Stimulated activated CD4-positive, alpha-beta T cell treated with anti-CD3 and anti-CD28 coated beads, Interleukin-2, amount 100 ng/mL, for 4 hours (primary cell): ENCODE measurements around the gene PLXNB2.

Experiments used
- DNase-seq: peaks from one replicate; pipeline ENCODE4 v3.0.0-alpha.2; 2020; ENCODE audit warnings: low read depth

Gene PLXNB2

GRCh38 chr22:50250555-50251476 is 56.6 kb downstream of the PLXNB2 start, which contains the start of gene HDAC10:
Gene HDAC10, minus strand, starts transcription at chr22:50251265. Its CDS starts 233 bp downstream, at chr22:50251032.
- peak; percentile 72 for DNase-seq

GRCh38 chr22:50250249-50250554 is 57.2 kb downstream of the PLXNB2 start:
- no peak for DNase-seq

GRCh38 chr22:50249341-50250248 is 57.9 kb downstream of the PLXNB2 start:
- no peak for DNase-seq

GRCh38 chr22:50248196-50249081 is 59.0 kb downstream of the PLXNB2 start:
- DNase-seq, result no peak

GRCh38 chr22:50247748-50248147 is 59.7 kb downstream of the PLXNB2 start:
- no peak for DNase-seq

- no peak for DNase-seq
These were observed 60.9 kb downstream of the PLXNB2 start for GRCh38 chr22:50246242-50247175.

- DNase-seq, result no peak
These were observed 62.0 kb downstream of the PLXNB2 start for GRCh38 chr22:50245214-50246072.

GRCh38 chr22:50244420-50245213 is 62.8 kb downstream of the PLXNB2 start, which contains the start of gene TUBGCP6:
Gene TUBGCP6, minus strand, starts transcription at chr22:50245023. Its CDS starts 564 bp downstream, at chr22:50244459.
- peak; percentile 91 for DNase-seq

GRCh38 chr22:50243685-50244419 is 63.6 kb downstream of the PLXNB2 start:
- DNase-seq, result no peak

- no peak for DNase-seq
These were observed 65.0 kb downstream of the PLXNB2 start for GRCh38 chr22:50242406-50242949.

GRCh38 chr22:50238755-50239154 is 68.7 kb downstream of the PLXNB2 start:
- no peak for DNase-seq

GRCh38 chr22:50236731-50237409 is 70.6 kb downstream of the PLXNB2 start:
- DNase-seq, result no peak

- DNase-seq, result no peak
These were observed 74.2 kb downstream of the PLXNB2 start for GRCh38 chr22:50233223-50233622.

- no peak for DNase-seq
These were observed 74.8 kb downstream of the PLXNB2 start for GRCh38 chr22:50232481-50233151.

GRCh38 chr22:50229370-50229769 is 78.1 kb downstream of the PLXNB2 start:
- DNase-seq, result no peak

- no peak for DNase-seq
These were observed 79.1 kb downstream of the PLXNB2 start for GRCh38 chr22:50228366-50228765.
